Skeletal muscle tissue (tissue), 4 donors: ENCODE measurements around the gene SULT1A2. TPM values are rescaled to one million over a fixed set of nuclear protein-coding genes. Genes with fewer than 3 reads are reported as not detected.
"Not testable (repeated sequence)": the region's sequence is repeated elsewhere in the genome, so short reads cannot be mapped to it uniquely, and the experiment has no call there.

Experiments used
- H3K27ac ChIP-seq: one replicate; pipeline ENCODE4 v1.7.0; 2013; ENCODE audit warnings: mild to moderate bottlenecking, low read depth, low read length, inconsistent platforms
- H3K27me3 ChIP-seq, 3 donors: one replicate each; pipeline ENCODE4 v1.7.0; 2013; ENCODE audit warnings: low read length in 3 of 3; ENCODE audit not compliant: control insufficient read depth in 3 of 3, insufficient read depth in 3 of 3
- H3K36me3 ChIP-seq, 3 donors: one replicate each; pipeline ENCODE4 v1.7.0; 2013; ENCODE audit warnings: low read length in 3 of 3; ENCODE audit not compliant: control insufficient read depth in 3 of 3, insufficient read depth in 3 of 3
- H3K4me1 ChIP-seq, 3 donors: one replicate each; pipeline ENCODE4 v1.7.0; 2013; ENCODE audit warnings: low read length in 3 of 3, mild to moderate bottlenecking in 3 of 3; ENCODE audit not compliant: control insufficient read depth in 3 of 3, insufficient read depth in 3 of 3
- H3K4me3 ChIP-seq, 3 donors: one replicate each; pipeline ENCODE4 v1.7.0; 2013; ENCODE audit warnings: low read length in 3 of 3
- H3K9ac ChIP-seq, 3 donors: one replicate each; pipeline ENCODE4 v1.7.0; 2013; ENCODE audit warnings: low read length in 3 of 3, mild to moderate bottlenecking in 3 of 3, moderate library complexity in 2 of 3, low read depth in 1 of 3
- H3K9me3 ChIP-seq, 3 donors: one replicate each; pipeline ENCODE4 v1.7.0; 2013; ENCODE audit warnings: low read length in 3 of 3; ENCODE audit not compliant: control insufficient read depth in 3 of 3
- total RNA-seq: library from RNA; depleted of rRNA; stranded (reverse); fragments of >200 nt; gene quantifications from one replicate; pipeline ENCODE4 v1.2.3, GENCODE V29; 2014
- donor health status: Osteomylitis.

The SULT1A2 gene
- total RNA-seq, 1 donor from 2014 or later, result 0.52 TPM

DNA sequence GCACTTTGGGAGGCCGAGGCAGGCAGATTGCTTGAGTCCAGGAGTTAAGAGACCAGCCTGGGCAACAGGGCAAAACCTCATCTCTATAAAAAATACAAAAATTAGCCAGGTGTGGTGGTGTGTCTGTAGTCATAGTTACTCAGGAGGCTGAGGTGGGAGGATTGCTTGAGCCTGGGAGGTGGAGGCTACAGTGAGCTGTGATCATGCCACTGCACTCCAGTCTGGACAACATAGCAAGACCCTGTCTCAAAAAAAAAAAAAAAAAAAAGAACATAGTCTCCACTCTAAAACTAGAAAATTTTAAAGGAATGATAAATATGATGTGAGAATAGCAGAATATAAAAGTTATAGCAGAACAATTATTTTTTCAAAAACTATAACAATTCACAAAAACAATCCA is 23.5 kb upstream of the SULT1A2 start:
- H3K27ac ChIP-seq, H3K9ac ChIP-seq, H3K36me3 ChIP-seq, H3K4me1 ChIP-seq, H3K4me3 ChIP-seq, H3K9me3 ChIP-seq, H3K27me3 ChIP-seq: not testable (repeated sequence)

GRCh38 chr16:28617874-28618273 is 21.0 kb upstream of the SULT1A2 start:
- Histone ChIP-seq H3K9ac (no peak overlapping the region), H3K4me1 (no peaks in the 10 kb centered on the region), H3K27ac (no peak overlapping the region), H3K36me3 (no peaks in the 10 kb centered on the region), H3K4me3 (no peak overlapping the region), H3K9me3 (no peaks in the 10 kb centered on the region), H3K27me3 (no peaks in the 10 kb centered on the region)

DNA sequence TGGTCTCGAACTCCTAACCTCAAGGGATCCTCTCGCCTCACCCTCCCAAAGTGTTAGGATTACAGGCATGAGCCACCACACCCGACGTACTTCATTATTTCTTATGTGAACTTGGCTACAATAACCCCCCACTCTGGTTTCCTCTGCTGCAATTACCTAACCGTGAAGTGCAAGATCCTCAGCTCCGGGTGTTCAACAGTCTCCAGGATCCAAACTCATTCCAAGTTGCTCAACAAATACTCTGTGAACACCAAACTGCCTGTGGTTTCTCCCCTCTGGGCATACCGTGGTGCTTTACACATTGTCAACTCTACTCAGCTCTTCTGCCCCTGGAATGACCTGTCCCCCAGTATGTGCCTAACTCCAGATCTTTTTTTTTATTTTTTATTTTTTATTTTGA is 19.8 kb upstream of the SULT1A2 start:
- Histone ChIP-seq H3K9ac (no peak overlapping the region), H3K36me3 (no peaks in the 10 kb centered on the region), H3K9me3 (no peaks in the 10 kb centered on the region), H3K4me3 (no peak overlapping the region), H3K27ac (no peak overlapping the region), H3K27me3 (no peaks in the 10 kb centered on the region), H3K4me1 (no peaks in the 10 kb centered on the region)

DNA sequence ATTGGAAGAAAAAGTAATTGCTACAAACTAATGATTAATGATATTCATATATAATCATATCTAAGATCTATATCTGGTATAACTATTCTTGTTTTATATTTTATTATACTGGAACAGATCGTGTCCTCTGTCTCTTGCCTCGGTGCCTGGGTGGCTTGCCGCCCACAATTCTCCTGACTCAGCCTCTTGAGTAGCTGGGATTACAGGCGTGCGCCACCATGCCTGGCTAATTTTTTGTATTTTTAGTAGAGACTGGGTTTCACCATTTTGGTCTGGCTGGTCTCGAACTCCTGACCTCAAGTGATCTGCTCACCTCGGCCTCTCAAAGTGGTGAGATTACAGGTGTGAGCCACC is 19.4 kb upstream of the SULT1A2 start:
- not testable (repeated sequence) for H3K4me1 ChIP-seq, H3K9me3 ChIP-seq, H3K4me3 ChIP-seq, H3K9ac ChIP-seq, H3K36me3 ChIP-seq, H3K27me3 ChIP-seq, H3K27ac ChIP-seq

DNA sequence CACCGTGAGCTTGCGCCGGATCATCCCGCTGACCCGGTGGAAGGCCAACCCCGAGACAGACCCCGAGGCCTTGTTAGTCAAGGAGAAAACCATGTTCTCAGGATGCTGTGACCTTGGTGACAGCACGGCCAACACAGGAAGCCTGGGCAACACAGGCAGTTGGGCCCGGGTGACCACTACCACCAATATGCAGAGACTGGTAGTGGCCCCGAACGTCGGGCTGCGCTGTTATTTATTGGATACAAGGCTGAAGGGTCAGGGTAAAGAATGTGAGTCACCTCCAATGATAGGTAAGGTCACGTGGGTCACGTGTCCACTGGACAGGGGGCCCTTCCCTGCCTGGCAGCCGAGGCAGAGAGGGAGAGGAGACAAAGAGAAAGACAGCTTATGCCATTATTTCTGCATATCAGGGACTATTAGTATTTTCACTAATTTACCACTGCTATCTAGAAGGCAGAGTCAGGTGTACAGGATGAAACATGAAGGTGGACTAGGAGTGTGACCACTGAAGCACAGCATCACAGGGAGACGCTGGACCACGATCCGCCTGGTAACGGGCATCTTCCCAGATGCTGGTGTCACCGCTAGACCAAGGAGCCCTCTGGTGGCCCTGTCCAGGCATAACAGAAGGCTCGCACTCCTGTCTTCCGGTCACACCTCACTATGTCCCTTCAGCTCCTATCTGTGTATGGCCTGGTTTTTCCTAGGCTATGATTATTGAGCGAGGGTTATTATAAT is 18.8 kb upstream of the SULT1A2 start:
- not testable (repeated sequence) for H3K27ac ChIP-seq, H3K9ac ChIP-seq, H3K4me1 ChIP-seq, H3K27me3 ChIP-seq, H3K4me3 ChIP-seq, H3K9me3 ChIP-seq, H3K36me3 ChIP-seq

GRCh38 chr16:28614561-28614960 is 17.7 kb upstream of the SULT1A2 start:
- not testable (repeated sequence) for H3K4me3 ChIP-seq, H3K36me3 ChIP-seq

GRCh38 chr16:28613912-28614311 is 17.1 kb upstream of the SULT1A2 start:
- H3K4me3 ChIP-seq, H3K27ac ChIP-seq, H3K9me3 ChIP-seq, H3K27me3 ChIP-seq, H3K9ac ChIP-seq, H3K36me3 ChIP-seq: not testable (repeated sequence)
- peaks cover 12 to 16% (median 13%) of the 10 kb centered on the region in 3 donors for H3K4me1 ChIP-seq

More at GRCh38 chr16:28614561-28614960, 17.7 kb upstream of the SULT1A2 start:
- H3K27me3 ChIP-seq, H3K9ac ChIP-seq, H3K9me3 ChIP-seq, H3K27ac ChIP-seq, H3K4me1 ChIP-seq: not testable (repeated sequence)

DNA sequence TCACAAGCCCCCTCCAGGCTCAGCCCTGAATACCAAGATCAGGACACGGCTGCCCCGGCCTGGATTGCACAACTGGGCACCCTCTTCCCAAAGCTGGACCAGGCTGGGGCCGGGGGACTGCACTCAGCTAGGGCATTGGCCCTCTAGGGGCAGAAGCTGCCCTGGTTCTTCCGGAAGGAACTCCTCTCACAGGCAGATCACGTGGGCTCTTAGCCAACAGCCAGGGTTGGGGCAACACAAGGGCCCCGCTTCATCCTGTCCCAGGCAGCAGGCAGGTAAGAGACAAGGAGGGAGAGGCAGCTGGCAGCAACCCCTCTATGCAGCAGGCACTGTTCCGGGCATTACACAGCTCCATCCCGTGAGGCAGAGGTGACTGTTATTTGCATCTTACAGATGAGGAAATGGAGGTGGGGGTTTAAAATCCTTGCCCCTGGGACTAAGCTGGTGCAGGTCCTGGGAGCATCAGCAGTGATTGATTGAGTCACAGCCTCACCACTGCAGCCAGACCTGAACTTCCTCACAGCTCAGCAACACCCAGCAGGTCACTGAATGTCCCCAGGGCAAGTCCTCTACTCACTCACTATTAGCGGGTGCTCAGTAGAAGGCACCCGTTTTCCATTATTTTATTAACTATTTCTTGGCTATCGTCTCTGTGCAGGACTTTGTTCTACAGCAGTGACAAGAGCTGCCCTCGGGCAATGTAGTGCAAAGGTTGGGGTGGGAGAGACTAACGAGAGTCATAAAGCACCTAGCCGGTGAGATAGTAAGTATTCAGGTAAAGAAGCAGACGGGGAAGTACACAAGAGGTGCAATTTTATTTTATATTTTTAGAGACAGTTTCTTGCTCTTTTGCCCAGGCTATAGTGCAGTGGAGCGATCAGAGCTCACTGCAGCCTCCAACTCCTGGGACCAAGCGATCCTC is 15.8 kb upstream of the SULT1A2 start:
- not testable (repeated sequence) for H3K4me3 ChIP-seq, H3K27ac ChIP-seq, H3K9me3 ChIP-seq, H3K9ac ChIP-seq, H3K27me3 ChIP-seq, H3K36me3 ChIP-seq
- H3K4me1 ChIP-seq, result peaks cover 12 to 16% (median 13%) of the 10 kb centered on the region in 3 donors

DNA sequence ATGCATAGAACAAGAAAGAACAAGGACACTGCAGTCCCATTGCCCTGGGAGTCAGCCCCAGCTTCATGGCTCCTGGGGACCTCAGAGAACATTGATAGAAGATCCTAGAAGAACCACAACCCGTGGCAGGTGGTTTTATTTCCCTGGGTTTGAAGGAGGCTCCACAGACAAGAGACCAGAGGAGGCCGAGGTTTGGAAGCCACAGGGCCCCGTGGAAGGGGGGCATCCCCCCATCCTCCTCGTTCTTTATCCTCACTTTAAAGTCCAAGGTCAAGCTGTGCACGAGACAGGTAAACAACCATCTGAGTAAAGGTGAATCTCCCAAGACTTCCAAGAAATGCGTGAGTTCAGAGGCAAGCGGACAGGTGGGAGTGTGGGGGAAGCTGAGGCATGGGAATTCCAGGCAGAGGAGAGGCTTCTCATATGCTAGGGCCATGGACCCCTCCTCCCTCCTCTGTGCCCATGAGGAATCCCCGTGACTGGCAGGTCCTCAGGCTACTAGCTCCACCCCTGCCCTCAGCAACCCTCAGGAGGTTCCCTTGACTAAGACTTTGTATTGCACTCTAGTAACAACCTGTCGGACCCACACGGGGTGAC is 13.8 kb upstream of the SULT1A2 start:
- Histone ChIP-seq H3K27ac (peak overlapping the region; percentile 23), H3K27me3 (no peaks in the 10 kb centered on the region), H3K9ac (peak overlapping the region in 1 of 3 donors; percentile 33), H3K4me1 (peaks cover 12 to 16% (median 13%) of the 10 kb centered on the region in 3 donors), H3K4me3 (no peak overlapping the region), H3K36me3 (peaks cover 0 to 6% (median 3%) of the 10 kb centered on the region in 3 donors), H3K9me3 (no peaks in the 10 kb centered on the region)
